BE2C (cell line): Measurements from ENCODE around the gene MRPS18B.

Source experiments
- DNase-seq: peaks from one replicate; pipeline ENCODE4 v3.0.0-alpha.2; 2020
- H3K27me3 ChIP-seq: fragments of 250-450 bp; sonication (Bioruptor Pico); 2 replicates; pipeline ENCODE4 v1.5.1; 2020; ENCODE audit warnings: mild to moderate bottlenecking
- H3K36me3 ChIP-seq: fragments of 250-450 bp; sonication (Bioruptor Pico); 2 replicates; pipeline ENCODE4 v1.5.1; 2020; ENCODE audit warnings: mild to moderate bottlenecking
- H3K4me1 ChIP-seq: fragments of 250-450 bp; sonication (Bioruptor Pico); 2 replicates; pipeline ENCODE4 v1.5.1; 2020
- H3K4me3 ChIP-seq: 2 replicates; pipeline ENCODE4 v1.5.1; 2011; ENCODE audit warnings: low read depth, low read length
- H3K9me3 ChIP-seq: fragments of 250-450 bp; sonication (Bioruptor Pico); 2 replicates; pipeline ENCODE4 v1.5.1; 2020
- CTCF ChIP-seq: IDR thresholded peaks from 2 replicates; pipeline ENCODE4 v1.5.1; 2012; ENCODE audit warnings: mild to moderate bottlenecking, low read depth, low read length

The MRPS18B gene

GRCh38 chr6:30600451-30600961 lies 17.1 kb upstream of the MRPS18B start:
- peaks cover 58% of the 10 kb centered on the region for H3K36me3 ChIP-seq
- no peaks in the 10 kb centered on the region for H3K4me1 ChIP-seq
- no peak overlapping the region for H3K4me3 ChIP-seq
- TF ChIP-seq CTCF, result no peak
- no peak for DNase-seq
- H3K27me3 ChIP-seq, result no peaks in the 10 kb centered on the region
- H3K9me3 ChIP-seq, result no peaks in the 10 kb centered on the region

GRCh38 chr6:30601436-30601814 lies 16.2 kb upstream of the MRPS18B start:
- no peaks in the 10 kb centered on the region for H3K27me3 ChIP-seq
- no peak for DNase-seq
- peaks cover 67% of the 10 kb centered on the region for H3K36me3 ChIP-seq
- no peak overlapping the region for H3K4me3 ChIP-seq
- no peak for TF ChIP-seq CTCF
- H3K4me1 ChIP-seq, result no peaks in the 10 kb centered on the region
- no peaks in the 10 kb centered on the region for H3K9me3 ChIP-seq

DNA sequence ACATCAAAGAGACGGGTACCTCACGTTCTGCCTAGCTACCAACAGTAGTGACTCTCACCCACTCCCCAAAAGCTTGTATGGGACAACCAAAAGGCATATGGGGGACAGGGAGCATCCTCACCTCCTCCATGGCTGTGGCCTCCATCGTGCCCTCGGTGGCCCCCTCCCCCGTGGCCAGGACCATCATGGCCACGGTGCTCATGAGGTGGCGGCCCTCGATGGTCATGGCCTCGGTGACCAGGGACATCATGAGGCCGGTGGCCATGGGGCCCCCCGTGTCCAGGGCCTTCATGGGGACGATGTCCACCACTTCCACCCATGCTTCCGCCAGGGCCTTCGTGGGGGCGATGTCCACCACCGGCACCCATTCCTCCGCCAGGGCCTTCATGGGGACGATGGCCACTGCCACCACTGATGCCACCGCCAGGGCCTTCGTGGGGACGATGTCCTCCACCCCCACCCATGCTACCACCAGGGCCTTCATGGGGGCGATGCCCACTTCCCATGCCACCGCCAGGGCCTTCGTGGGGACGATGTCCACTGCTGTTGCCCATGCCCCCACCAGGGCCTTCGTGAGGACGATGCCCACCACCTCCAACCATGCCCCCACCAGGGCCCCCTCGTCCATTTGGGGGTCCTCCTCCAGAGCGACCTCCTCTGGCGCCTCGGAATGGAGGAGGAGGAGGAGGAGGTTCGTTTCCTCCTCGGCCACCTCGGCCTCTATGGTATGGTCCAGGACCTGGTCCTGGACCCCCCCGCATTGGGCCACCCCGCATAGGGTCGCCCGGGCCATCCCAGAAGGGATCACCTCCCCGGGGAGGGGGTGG lies 15.6 kb upstream of the MRPS18B start:
- no peak for TF ChIP-seq CTCF

DNA sequence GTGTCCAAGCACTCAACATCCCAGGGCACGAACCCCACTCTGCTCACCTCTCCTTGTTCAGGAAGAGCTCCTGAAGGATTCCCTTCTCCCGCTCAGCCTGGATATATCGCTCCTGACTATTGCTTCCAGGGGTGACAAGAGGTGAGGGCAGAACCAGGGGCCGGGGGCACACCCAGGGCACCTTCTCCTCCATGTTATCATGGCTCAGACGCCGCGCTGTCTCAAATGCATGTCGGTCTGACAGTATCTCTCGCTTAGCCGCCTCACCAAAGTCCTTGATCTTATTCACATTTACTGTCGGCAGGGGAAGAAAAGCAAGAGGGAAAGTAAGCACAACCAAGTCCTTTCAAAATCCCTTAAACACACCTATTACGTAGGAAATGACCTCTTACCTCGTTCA lies 13.7 kb upstream of the MRPS18B start:
- no peaks in the 10 kb centered on the region for H3K4me1 ChIP-seq

More for the DNA sequence above, 15.6 kb upstream of the MRPS18B start:
- Histone ChIP-seq H3K4me1 (no peaks in the 10 kb centered on the region), H3K4me3 (no peak overlapping the region), H3K9me3 (no peaks in the 10 kb centered on the region), H3K36me3 (peaks cover 68% of the 10 kb centered on the region), H3K27me3 (no peaks in the 10 kb centered on the region)
- DNase-seq, result no peak

DNA sequence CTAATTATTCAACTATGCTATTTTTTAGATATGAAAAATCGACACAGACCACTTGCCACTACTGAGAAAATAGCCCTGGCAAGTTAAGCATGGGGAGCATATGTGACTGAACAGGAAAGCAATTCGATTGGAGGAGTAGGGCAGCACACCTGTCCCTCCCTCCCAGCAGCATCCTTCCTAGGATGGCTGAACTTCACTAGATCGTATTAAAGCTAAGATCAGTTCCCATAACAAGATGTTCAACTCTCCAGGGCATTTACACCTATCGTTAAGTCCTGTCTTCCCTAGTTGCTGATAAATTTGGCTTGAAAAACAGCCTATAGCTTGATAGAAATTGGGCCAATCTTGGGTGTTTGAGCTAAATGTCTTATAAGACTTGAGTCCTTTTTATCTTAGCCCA lies 7.6 kb upstream of the MRPS18B start:
- no peak for DNase-seq
- peaks cover 82% of the 10 kb centered on the region for H3K36me3 ChIP-seq
- no peaks in the 10 kb centered on the region for H3K9me3 ChIP-seq
- TF ChIP-seq CTCF, result no peak
- H3K4me1 ChIP-seq, result peaks cover 4% of the 10 kb centered on the region; the same call in 1 of the 2 replicates
- no peaks in the 10 kb centered on the region for H3K27me3 ChIP-seq
- H3K4me3 ChIP-seq, result no peak overlapping the region

More for the DNA sequence above, 13.7 kb upstream of the MRPS18B start:
- TF ChIP-seq CTCF, result no peak
- DNase-seq, result no peak
- Histone ChIP-seq H3K9me3 (no peaks in the 10 kb centered on the region), H3K4me3 (no peak overlapping the region), H3K36me3 (peaks cover 87% of the 10 kb centered on the region), H3K27me3 (no peaks in the 10 kb centered on the region)

GRCh38 chr6:30611150-30611855 lies 6.3 kb upstream of the MRPS18B start:
- TF ChIP-seq CTCF, result no peak
- Histone ChIP-seq H3K4me3 (no peak overlapping the region), H3K36me3 (peaks cover 81% of the 10 kb centered on the region)

More at GRCh38 chr6:30611150-30611855, 6.3 kb upstream of the MRPS18B start:
- H3K9me3 ChIP-seq, result no peaks in the 10 kb centered on the region
- H3K4me1 ChIP-seq, result peaks cover 4% of the 10 kb centered on the region; the same call in 1 of the 2 replicates
- H3K27me3 ChIP-seq, result no peaks in the 10 kb centered on the region
- no peak for DNase-seq
